ENCODE measurements around the gene ZNF423.

Gene ZNF423

GRCh38 chr16:49603956-49604355 is 252.0 kb downstream of the ZNF423 start:
- TF ChIP-seq CTCF (IDR thresholded peaks at IDR 0.05; ENCODE audit: low read depth, low read length) = no peak
- DNase-seq (ENCODE audit: extremely low read depth, low read depth) = no peak

GRCh38 chr16:49602976-49603310 is 253.0 kb downstream of the ZNF423 start:
- TF ChIP-seq CTCF (IDR thresholded peaks at IDR 0.05; ENCODE audit: low read depth, low read length) = no peak
- DNase-seq (ENCODE audit: extremely low read depth, low read depth) = no peak

- TF ChIP-seq CTCF (IDR thresholded peaks at IDR 0.05; ENCODE audit: low read depth, low read length) = no peak
- DNase-seq (ENCODE audit: extremely low read depth, low read depth) = no peak
Observed at GRCh38 chr16:49602201-49602975, 253.5 kb downstream of the ZNF423 start.

GRCh38 chr16:49601576-49601975 is 254.3 kb downstream of the ZNF423 start:
- no peak for TF ChIP-seq CTCF (IDR thresholded peaks at IDR 0.05; ENCODE audit: low read depth, low read length)
- no peak for DNase-seq (ENCODE audit: extremely low read depth, low read depth)

- no peak for TF ChIP-seq CTCF (IDR thresholded peaks at IDR 0.05; ENCODE audit: low read depth, low read length)
- DNase-seq (ENCODE audit: extremely low read depth, low read depth) = no peak
Observed at GRCh38 chr16:49600976-49601375, 254.9 kb downstream of the ZNF423 start.

GRCh38 chr16:49600536-49600935 is 255.4 kb downstream of the ZNF423 start:
- DNase-seq (ENCODE audit: extremely low read depth, low read depth) = no peak
- TF ChIP-seq CTCF (IDR thresholded peaks at IDR 0.05; ENCODE audit: low read depth, low read length) = no peak

- no peak for DNase-seq (ENCODE audit: extremely low read depth, low read depth)
- no peak for TF ChIP-seq CTCF (IDR thresholded peaks at IDR 0.05; ENCODE audit: low read depth, low read length)
Observed at GRCh38 chr16:49599704-49600103, 256.2 kb downstream of the ZNF423 start.

Measured in AG09319 (cell line).